Esophagus muscularis mucosa (tissue), 4 donors: ENCODE data around the gene IGFBP4. TPM values are rescaled to one million over a fixed set of nuclear protein-coding genes. Genes with fewer than 3 reads are reported as not detected.

Experiments
- DNase-seq: peaks from one replicate; pipeline ENCODE4 v3.0.0-alpha.2; 2017; ENCODE audit errors: extremely low spot score
- H3K27ac ChIP-seq, 4 donors: fragments of 200-600 bp; sonication (generic); replicated peaks in 1 of 4; 1 replicate in 3 of 4; 2 replicates in 1 of 4; pipeline ENCODE4 v1.5.1; 2016 to 2019; ENCODE audit warnings: mild to moderate bottlenecking in 1 of 4
- H3K27me3 ChIP-seq, 4 donors: fragments of 200-600 bp; sonication (generic); one replicate each; pipeline versions ENCODE4 v1.5.1 to v1.6.0; 2016 to 2019
- H3K36me3 ChIP-seq, 4 donors: fragments of 200-600 bp; sonication (generic); one replicate each; pipeline ENCODE4 v1.5.1; 2016 to 2019
- H3K4me1 ChIP-seq, 4 donors: fragments of 200-600 bp; sonication (generic); one replicate each; pipeline ENCODE4 v1.5.1; 2016 to 2019
- H3K4me3 ChIP-seq, 4 donors: fragments of 200-600 bp; sonication (generic); 1 replicate in 2 of 4; 2 replicates in 2 of 4; pipeline ENCODE4 v1.5.1; 2016 to 2019; ENCODE audit warnings: mild to moderate bottlenecking in 4 of 4, moderate library complexity in 1 of 4
- H3K9me3 ChIP-seq, 4 donors: fragments of 200-600 bp; sonication (generic); 1 replicate in 3 of 4; 2 replicates in 1 of 4; pipeline ENCODE4 v1.5.1; 2016 to 2019
- EP300 ChIP-seq: sonication (generic); formaldehyde crosslinking; IDR thresholded peaks from one replicate; pipeline ENCODE4 v1.6.1; 2017; ENCODE audit warnings: antibody characterized with exemption
- POLR2A ChIP-seq: fragments of 450-650 bp; IDR thresholded peaks from one replicate; pipeline ENCODE4 v1.6.1; 2017; ENCODE audit warnings: antibody characterized with exemption, moderate library complexity, mild to moderate bottlenecking, low read depth
- POLR2AphosphoS5 ChIP-seq, 2 donors: sonication (generic); formaldehyde crosslinking; IDR thresholded peaks; one replicate each; pipeline ENCODE4 v1.6.1; 2017; ENCODE audit warnings: antibody characterized with exemption in 2 of 2
- WGBS: methylation state at CpG from one replicate; pipeline ENCODE4 v1.1.5; 2018; 5-methylcytosine and 5-hydroxymethylcytosine counted together
- intact Hi-C: fragments of 100-400 bp; cut with DNase I; formaldehyde crosslinking; loops from one replicate; pipeline ENCODE4 v1.15.1; 2023
- total RNA-seq, 4 donors: library from RNA; depleted of rRNA; stranded (reverse); fragments of >200 nt; gene quantifications; one replicate each; pipeline versions ENCODE4 v1.1.0 to v1.2.1, GENCODE V29; 2016
- TF ChIP-seq, protein P1 (sequence below), 3 experiments: fragments of 200-600 bp in 2 of 3; fragments of 450-650 bp in 1 of 3; sonication (generic) in 2 of 3; IDR thresholded peaks; one replicate each; pipeline ENCODE4 v1.5.1; 2017 to 2019; ENCODE audit warnings: antibody characterized with exemption in 3 of 3, mild to moderate bottlenecking in 2 of 3, moderate library complexity in 1 of 3

The IGFBP4 gene
- total RNA-seq, 4 donors from 2014 or later, result 258 to 444 (median 268) TPM

DNA sequence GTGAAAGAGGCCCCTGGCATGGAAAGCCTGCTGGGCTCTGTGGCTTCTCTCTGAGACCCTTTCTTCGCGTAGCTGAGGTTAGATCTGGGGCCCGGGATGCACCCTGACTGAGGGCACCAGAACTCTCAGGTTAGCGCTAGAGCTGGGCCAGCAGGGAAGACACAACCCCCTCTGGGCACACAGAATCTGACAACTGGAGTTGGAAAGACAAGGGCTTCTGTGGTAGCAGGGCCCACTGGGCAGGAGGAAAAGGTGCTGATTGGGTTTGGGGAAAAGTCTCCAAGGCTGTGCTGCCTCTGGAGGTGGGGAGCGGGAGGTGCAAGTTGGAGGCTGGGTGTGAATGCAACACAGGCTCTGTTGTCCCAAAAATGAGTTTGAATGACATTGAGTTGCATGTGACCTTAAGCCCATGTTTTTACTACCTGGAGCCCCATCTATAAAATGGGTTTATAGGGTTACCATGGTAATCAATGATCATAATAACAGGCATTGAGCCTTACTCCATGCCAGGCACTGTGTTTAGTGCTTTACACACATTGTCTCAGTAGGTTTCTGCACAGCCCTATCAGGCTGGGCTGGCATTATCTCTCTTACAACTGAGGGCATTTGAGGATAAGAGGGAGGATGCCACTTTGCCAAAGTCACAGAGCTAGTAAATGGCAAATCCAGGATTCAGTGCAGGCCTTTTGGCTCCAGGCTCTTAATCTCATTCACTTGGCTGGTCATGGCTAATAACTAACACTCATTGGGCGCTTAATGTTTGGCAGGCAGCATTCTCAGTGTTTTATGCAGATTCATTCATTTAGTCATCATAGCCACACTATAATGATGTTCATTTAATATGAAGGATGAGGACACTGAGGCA, 9.5 kb upstream of the IGFBP4 start:
- Histone ChIP-seq H3K4me1 (peaks cover 20 to 49% (median 39%) of the 10 kb centered on the region in 4 donors), H3K9me3 (no peaks in the 10 kb centered on the region), H3K27ac (peak overlapping the region; percentile 77 to 84 (median 78)), H3K36me3 (no peaks in the 10 kb centered on the region), H3K4me3 (no peak overlapping the region), H3K27me3 (no peaks in the 10 kb centered on the region)
- intact Hi-C loops, result no loop called here
- TF ChIP-seq, protein P1, sequence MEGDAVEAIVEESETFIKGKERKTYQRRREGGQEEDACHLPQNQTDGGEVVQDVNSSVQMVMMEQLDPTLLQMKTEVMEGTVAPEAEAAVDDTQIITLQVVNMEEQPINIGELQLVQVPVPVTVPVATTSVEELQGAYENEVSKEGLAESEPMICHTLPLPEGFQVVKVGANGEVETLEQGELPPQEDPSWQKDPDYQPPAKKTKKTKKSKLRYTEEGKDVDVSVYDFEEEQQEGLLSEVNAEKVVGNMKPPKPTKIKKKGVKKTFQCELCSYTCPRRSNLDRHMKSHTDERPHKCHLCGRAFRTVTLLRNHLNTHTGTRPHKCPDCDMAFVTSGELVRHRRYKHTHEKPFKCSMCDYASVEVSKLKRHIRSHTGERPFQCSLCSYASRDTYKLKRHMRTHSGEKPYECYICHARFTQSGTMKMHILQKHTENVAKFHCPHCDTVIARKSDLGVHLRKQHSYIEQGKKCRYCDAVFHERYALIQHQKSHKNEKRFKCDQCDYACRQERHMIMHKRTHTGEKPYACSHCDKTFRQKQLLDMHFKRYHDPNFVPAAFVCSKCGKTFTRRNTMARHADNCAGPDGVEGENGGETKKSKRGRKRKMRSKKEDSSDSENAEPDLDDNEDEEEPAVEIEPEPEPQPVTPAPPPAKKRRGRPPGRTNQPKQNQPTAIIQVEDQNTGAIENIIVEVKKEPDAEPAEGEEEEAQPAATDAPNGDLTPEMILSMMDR (IDR thresholded peaks at IDR 0.05), result peak; percentile 40 to 60 (median 40)
- no peak for TF ChIP-seq POLR2A
- WGBS, result 49% methylated on average over 4 of the region's 6 CpGs
- no peak for DNase-seq

DNA sequence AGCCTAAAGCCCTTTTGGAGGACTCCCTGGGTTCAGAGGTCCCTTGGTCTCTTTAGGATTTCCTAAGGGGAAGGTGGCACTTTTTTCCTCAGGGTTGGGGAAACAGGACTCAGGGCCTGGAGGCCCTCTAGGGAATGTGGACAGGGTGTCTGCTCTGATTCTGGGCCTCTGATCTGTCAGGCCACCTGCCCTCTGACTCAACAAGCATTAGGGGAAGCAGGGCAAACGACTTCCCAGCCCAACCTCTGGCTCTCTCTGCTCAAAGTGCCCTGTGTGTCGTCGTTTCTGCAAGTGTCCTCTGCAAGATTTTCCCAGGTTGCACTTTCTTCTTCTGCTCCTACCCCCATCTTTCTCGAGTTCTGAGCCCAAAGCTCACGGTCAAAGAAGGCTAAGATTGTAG, 6.6 kb upstream of the IGFBP4 start:
- TF ChIP-seq POLR2A (no peak), POLR2AphosphoS5 (IDR thresholded peaks at IDR 0.05) (no peak), EP300 (no peak)
- TF ChIP-seq, protein P1 (IDR thresholded peaks at IDR 0.05), result no peak
- DNase-seq, result no peak
- H3K4me1 ChIP-seq, result peaks cover 24 to 60% (median 48%) of the 10 kb centered on the region in 4 donors
- H3K27ac ChIP-seq, result peak overlapping the region in 2 of 4 donors; percentile 21 to 44
- intact Hi-C loops, result no loop called here
- H3K4me3 ChIP-seq, result no peak overlapping the region
- H3K9me3 ChIP-seq, result no peaks in the 10 kb centered on the region
- H3K36me3 ChIP-seq, result no peaks in the 10 kb centered on the region
- WGBS, result 65% methylated on average over 5 of the region's 5 CpGs
- H3K27me3 ChIP-seq, result no peaks in the 10 kb centered on the region

DNA sequence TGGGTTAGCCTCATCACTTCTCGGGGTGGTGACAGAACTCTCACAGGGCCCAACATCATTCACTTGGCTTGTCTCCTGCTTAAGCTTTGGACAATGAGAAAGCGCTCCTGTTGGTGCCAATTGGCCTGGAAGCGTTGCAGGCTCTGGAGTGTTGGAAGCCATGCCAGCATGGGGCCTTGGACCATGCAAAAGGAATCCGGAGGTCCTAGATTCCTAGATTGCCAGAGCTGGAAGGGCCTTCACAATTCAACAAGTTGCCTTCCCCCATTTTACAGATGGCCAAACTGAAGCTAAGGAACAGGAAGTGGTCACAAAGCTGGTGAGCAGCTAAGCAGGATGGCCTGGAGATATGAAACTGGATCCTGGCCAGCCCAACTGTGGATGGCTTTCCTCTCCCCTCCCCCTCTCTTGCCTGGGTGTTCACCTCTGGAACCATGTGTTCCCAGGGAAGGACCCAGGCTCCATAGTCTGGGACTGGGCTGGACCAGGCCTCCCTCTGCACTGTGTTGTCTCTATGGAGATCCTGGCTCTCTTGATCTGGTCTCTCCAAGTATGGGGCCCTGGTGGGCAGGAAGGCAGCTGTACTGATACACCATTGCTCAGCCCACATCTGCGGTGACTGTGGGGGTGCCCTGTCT, 6.0 kb upstream of the IGFBP4 start:
- Histone ChIP-seq H3K27me3 (no peaks in the 10 kb centered on the region), H3K36me3 (no peaks in the 10 kb centered on the region), H3K4me3 (no peak overlapping the region), H3K27ac (peak overlapping the region in 2 of 4 donors; percentile 21 to 44), H3K4me1 (peaks cover 27 to 61% (median 54%) of the 10 kb centered on the region in 4 donors), H3K9me3 (no peaks in the 10 kb centered on the region)
- no peak for DNase-seq
- intact Hi-C loops, result no loop called here
- TF ChIP-seq POLR2AphosphoS5 (IDR thresholded peaks at IDR 0.05) (peak in 1 of 2 donors; percentile 12), EP300 (no peak)
- WGBS, result 68% methylated on average over 5 of the region's 5 CpGs

DNA sequence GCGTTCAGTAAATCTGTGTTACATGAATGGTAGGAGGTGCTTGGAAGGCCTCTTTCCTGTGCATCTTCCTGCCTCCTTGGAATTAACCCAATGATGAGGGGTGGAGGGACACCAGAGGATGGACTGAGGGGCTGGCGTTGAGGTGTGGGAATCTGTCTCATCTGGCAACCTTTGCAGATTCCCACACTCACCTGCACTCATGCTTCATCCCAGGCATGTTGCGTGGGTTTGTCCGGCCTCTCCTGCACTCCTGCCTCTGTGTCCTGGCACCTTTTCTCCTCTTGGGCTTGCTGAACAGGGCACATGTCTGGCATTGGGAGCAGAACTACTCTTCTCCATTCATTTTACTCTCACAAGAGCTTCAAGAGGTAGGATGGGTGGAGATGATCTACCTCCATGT, 3.1 kb upstream of the IGFBP4 start:
- TF ChIP-seq EP300 (no peak), POLR2A (no peak), POLR2AphosphoS5 (IDR thresholded peaks at IDR 0.05) (no peak)
- TF ChIP-seq, protein P1 (IDR thresholded peaks at IDR 0.05), result no peak
- Histone ChIP-seq H3K4me3 (no peak overlapping the region), H3K9me3 (no peaks in the 10 kb centered on the region), H3K27ac (no peak overlapping the region), H3K4me1 (peaks cover 18 to 48% (median 44%) of the 10 kb centered on the region in 4 donors), H3K27me3 (no peaks in the 10 kb centered on the region), H3K36me3 (no peaks in the 10 kb centered on the region)
- DNase-seq, result no peak
- 75% methylated on average over 4 of the region's 4 CpGs for WGBS
- intact Hi-C loops, result loop anchor here (2.0 kb wide), 1 partner anchor 93 kb away; no protein-coding TSS in a partner anchor
